ENCODE data around the gene LARP6. TPM values are rescaled to one million over a fixed set of nuclear protein-coding genes. Genes with fewer than 3 reads are reported as not detected.

The LARP6 gene
- total and polyA plus RNA-seq, 2 of the 13 experiments (the other 11 are each of a cell fraction or from before 2014, with no cell fraction given), result 2.9 to 8.2 TPM

DNA sequence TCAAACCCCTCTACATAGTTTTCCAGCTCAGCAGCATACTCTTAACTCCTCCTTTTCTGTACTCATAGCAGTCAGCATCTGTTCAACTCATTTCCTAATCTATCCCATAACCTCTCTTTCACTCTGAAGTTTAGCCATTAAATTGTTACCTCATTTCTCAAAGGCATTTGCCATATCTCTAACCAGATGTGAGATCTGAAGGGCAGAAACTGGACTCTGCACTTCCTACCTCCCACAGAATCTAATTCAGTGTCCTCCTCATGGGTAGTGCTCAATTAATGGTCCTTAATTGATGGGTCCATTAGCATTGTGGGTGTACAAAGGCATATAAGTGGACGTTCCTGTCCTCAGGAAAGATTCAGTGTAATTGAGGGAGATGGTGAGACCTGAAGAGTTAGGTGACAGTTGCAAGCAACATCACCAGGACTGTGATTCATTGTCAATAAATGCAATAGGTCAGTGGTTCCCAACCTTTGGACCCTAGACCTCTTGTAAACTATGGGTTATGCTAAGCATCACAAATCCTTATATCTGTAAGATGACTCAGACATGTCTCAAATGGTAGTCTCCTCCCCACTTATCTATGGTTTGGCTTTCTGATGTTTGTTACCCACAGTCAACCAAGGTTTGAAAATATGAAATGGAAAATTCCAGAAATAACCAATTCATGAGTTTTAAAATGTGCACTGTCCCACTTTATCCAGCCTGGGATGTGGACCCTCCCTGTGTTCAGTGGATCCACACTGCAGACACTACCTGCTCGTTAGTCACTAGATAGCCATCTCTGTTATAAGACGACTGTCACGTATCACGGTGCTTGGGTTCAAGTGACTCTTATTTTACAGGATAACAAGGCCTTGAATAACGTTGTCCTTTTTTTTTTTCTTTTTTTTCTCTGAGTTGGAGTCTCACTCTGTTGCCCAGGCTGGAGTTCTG is 65.6 kb downstream of the LARP6 start (continued):
- TF ChIP-seq, protein P1, sequence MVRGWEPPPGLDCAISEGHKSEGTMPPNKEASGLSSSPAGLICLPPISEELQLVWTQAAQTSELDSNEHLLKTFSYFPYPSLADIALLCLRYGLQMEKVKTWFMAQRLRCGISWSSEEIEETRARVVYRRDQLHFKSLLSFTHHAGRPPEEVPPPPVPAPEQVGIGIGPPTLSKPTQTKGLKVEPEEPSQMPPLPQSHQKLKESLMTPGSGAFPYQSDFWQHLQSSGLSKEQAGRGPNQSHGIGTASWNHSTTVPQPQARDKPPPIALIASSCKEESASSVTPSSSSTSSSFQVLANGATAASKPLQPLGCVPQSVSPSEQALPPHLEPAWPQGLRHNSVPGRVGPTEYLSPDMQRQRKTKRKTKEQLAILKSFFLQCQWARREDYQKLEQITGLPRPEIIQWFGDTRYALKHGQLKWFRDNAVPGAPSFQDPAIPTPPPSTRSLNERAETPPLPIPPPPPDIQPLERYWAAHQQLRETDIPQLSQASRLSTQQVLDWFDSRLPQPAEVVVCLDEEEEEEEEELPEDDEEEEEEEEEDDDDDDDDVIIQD (CRISPR knock-in tag; IDR thresholded peaks at IDR 0.05; ENCODE audit: low read depth), result peak; percentile 44; the same call in 1 of the 2 replicates
- no peak for TF ChIP-seq ELF1 (CRISPR knock-in tag; IDR thresholded peaks at IDR 0.05)
- TF ChIP-seq ZNF7 (CRISPR knock-in tag; IDR thresholded peaks at IDR 0.05), result no peak
- no peak for TF ChIP-seq SMAD3 (CRISPR knock-in tag; IDR thresholded peaks at IDR 0.05)
- TF ChIP-seq ZNF652 (CRISPR knock-in tag; IDR thresholded peaks at IDR 0.05; ENCODE audit: borderline replicate concordance, low read depth), result no peak
- TF ChIP-seq, protein P2, sequence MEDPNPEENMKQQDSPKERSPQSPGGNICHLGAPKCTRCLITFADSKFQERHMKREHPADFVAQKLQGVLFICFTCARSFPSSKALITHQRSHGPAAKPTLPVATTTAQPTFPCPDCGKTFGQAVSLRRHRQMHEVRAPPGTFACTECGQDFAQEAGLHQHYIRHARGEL (CRISPR knock-in tag; IDR thresholded peaks at IDR 0.05), result no peak
- TF ChIP-seq, protein P3, sequence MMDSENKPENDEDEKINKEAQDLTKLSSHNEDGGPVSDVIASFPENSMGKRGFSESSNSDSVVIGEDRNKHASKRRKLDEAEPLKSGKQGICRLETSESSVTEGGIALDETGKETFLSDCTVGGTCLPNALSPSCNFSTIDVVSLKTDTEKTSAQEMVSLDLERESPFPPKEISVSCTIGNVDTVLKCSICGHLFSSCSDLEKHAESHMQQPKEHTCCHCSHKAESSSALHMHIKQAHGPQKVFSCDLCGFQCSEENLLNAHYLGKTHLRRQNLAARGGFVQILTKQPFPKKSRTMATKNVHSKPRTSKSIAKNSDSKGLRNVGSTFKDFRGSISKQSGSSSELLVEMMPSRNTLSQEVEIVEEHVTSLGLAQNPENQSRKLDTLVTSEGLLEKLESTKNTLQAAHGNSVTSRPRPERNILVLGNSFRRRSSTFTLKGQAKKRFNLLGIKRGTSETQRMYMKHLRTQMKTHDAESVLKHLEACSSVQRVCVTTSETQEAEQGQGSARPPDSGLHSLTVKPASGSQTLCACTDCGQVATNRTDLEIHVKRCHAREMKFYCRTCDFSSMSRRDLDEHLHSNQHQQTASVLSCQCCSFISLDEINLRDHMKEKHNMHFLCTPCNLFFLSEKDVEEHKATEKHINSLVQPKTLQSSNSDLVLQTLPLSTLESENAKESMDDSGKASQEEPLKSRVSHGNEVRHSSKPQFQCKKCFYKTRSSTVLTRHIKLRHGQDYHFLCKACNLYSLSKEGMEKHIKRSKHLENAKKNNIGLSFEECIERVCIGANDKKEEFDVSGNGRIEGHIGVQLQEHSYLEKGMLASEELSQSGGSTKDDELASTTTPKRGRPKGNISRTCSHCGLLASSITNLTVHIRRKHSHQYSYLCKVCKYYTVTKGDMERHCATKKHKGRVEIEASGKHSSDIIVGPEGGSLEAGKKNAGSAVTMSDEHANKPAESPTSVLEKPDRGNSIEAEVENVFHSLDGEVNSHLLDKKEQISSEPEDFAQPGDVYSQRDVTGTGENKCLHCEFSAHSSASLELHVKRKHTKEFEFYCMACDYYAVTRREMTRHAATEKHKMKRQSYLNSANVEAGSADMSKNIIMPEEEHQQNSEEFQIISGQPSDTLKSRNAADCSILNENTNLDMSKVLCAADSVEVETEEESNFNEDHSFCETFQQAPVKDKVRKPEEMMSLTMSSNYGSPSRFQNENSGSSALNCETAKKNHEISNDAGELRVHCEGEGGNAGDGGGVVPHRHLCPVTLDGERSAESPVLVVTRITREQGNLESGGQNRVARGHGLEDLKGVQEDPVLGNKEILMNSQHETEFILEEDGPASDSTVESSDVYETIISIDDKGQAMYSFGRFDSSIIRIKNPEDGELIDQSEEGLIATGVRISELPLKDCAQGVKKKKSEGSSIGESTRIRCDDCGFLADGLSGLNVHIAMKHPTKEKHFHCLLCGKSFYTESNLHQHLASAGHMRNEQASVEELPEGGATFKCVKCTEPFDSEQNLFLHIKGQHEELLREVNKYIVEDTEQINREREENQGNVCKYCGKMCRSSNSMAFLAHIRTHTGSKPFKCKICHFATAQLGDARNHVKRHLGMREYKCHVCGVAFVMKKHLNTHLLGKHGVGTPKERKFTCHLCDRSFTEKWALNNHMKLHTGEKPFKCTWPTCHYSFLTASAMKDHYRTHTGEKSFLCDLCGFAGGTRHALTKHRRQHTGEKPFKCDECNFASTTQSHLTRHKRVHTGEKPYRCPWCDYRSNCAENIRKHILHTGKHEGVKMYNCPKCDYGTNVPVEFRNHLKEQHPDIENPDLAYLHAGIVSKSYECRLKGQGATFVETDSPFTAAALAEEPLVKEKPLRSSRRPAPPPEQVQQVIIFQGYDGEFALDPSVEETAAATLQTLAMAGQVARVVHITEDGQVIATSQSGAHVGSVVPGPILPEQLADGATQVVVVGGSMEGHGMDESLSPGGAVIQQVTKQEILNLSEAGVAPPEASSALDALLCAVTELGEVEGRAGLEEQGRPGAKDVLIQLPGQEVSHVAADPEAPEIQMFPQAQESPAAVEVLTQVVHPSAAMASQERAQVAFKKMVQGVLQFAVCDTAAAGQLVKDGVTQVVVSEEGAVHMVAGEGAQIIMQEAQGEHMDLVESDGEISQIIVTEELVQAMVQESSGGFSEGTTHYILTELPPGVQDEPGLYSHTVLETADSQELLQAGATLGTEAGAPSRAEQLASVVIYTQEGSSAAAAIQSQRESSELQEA (CRISPR knock-in tag; IDR thresholded peaks at IDR 0.05; ENCODE audit: not compliant biosample characterization), result no peak
- TF ChIP-seq, protein P4, sequence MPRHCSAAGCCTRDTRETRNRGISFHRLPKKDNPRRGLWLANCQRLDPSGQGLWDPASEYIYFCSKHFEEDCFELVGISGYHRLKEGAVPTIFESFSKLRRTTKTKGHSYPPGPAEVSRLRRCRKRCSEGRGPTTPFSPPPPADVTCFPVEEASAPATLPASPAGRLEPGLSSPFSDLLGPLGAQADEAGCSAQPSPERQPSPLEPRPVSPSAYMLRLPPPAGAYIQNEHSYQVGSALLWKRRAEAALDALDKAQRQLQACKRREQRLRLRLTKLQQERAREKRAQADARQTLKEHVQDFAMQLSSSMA (CRISPR knock-in tag; IDR thresholded peaks at IDR 0.05), result no peak
- no peak for TF ChIP-seq ZMAT3 (CRISPR knock-in tag; conservative IDR thresholded peaks at IDR 0.05)
- TF ChIP-seq, protein P5, sequence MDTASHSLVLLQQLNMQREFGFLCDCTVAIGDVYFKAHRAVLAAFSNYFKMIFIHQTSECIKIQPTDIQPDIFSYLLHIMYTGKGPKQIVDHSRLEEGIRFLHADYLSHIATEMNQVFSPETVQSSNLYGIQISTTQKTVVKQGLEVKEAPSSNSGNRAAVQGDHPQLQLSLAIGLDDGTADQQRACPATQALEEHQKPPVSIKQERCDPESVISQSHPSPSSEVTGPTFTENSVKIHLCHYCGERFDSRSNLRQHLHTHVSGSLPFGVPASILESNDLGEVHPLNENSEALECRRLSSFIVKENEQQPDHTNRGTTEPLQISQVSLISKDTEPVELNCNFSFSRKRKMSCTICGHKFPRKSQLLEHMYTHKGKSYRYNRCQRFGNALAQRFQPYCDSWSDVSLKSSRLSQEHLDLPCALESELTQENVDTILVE (CRISPR knock-in tag; IDR thresholded peaks at IDR 0.05), result no peak; the same call in 1 of the 2 replicates
- TF ChIP-seq, protein P6, sequence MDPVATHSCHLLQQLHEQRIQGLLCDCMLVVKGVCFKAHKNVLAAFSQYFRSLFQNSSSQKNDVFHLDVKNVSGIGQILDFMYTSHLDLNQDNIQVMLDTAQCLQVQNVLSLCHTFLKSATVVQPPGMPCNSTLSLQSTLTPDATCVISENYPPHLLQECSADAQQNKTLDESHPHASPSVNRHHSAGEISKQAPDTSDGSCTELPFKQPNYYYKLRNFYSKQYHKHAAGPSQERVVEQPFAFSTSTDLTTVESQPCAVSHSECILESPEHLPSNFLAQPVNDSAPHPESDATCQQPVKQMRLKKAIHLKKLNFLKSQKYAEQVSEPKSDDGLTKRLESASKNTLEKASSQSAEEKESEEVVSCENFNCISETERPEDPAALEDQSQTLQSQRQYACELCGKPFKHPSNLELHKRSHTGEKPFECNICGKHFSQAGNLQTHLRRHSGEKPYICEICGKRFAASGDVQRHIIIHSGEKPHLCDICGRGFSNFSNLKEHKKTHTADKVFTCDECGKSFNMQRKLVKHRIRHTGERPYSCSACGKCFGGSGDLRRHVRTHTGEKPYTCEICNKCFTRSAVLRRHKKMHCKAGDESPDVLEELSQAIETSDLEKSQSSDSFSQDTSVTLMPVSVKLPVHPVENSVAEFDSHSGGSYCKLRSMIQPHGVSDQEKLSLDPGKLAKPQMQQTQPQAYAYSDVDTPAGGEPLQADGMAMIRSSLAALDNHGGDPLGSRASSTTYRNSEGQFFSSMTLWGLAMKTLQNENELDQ (CRISPR knock-in tag; IDR thresholded peaks at IDR 0.05; ENCODE audit: borderline replicate concordance), result no peak
- no peak for TF ChIP-seq EZH2 (conservative IDR thresholded peaks at IDR 0.05; ENCODE audit: low read depth, low read length)
- no peak for TF ChIP-seq ZNF563 (CRISPR knock-in tag; IDR thresholded peaks at IDR 0.05)
